Measurements from ENCODE around the gene MACROD1.

Gene MACROD1

DNA sequence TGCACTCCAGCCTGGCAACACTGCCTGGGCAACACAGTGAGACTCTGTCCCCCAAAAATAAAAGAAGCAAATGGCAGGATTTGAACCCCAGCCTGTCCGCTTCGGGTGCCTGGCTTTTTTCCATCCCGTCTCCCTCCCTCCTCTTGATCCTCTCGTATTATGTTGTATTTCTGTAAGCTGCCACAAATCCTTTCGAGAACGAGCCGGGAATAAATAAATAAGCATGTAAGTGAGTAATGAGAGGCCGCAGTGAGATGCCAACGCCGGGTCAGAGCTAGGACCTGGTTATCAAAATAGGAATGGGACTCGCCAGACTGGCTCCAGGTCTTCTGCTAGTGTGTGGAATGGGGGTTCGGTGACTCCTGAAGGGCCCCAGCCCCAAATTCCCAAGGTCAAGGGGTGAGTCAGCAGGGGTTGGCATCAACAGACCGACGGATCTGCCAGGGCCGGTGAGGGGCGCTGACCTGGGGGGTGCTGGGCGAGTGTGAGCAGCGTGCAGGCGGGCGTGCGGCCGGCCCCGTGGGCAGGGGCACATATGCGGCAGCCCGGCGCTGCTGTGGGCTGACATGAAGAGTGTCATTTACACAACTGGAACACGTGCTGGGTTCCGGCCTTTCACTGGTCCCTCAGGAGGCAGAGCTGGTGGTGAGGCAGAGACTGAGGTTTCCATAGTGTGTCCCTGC is 82.4 kb downstream of the MACROD1 start:
- DNase-seq (ENCODE audit: low read depth) = no peak
- TF ChIP-seq, protein P1, sequence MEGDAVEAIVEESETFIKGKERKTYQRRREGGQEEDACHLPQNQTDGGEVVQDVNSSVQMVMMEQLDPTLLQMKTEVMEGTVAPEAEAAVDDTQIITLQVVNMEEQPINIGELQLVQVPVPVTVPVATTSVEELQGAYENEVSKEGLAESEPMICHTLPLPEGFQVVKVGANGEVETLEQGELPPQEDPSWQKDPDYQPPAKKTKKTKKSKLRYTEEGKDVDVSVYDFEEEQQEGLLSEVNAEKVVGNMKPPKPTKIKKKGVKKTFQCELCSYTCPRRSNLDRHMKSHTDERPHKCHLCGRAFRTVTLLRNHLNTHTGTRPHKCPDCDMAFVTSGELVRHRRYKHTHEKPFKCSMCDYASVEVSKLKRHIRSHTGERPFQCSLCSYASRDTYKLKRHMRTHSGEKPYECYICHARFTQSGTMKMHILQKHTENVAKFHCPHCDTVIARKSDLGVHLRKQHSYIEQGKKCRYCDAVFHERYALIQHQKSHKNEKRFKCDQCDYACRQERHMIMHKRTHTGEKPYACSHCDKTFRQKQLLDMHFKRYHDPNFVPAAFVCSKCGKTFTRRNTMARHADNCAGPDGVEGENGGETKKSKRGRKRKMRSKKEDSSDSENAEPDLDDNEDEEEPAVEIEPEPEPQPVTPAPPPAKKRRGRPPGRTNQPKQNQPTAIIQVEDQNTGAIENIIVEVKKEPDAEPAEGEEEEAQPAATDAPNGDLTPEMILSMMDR (conservative IDR thresholded peaks at IDR 0.05; ENCODE audit: control insufficient read depth, insufficient read depth, low read depth, low read length) = no peak
- no peak overlapping the region for H3K4me3 ChIP-seq (ENCODE audit: control insufficient read depth, low read depth, low read length)

DNA sequence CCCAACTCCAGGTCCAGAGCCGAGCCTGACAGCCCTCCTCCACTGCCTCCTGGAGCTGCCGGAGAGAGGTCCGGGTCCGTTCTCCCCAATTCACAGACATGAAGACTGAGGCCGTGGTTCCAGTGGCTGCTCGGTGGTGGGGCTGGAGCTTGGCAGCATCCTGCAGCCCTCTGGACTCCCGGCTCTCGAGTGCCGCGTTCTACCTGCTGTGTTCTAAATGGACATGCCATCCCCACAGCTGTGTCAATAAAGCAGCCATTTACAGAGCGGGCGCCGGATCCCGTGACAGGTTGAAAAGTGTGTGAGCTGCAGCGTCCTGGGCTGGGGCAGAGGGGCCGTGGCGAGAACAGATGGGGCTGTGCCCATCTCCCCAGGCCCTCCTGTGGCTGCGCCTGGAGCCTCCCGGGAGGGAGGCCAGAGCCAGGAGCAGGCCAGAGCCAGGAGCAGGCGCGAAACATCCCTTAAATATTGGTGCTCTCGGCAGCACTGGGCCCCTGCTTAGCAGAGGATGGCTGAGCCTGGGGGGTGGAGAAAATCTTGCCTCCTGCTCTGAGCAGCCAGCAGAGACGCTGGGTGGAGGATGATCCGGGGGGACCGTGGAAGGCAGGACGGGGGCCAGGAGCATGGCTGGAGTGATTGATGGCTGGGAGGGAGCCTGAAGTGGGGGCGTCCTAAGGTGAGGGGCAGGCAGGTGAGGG is 84.0 kb downstream of the MACROD1 start:
- H3K4me3 ChIP-seq (ENCODE audit: control insufficient read depth, low read depth, low read length) = no peak overlapping the region
- TF ChIP-seq, protein P1 (conservative IDR thresholded peaks at IDR 0.05; ENCODE audit: control insufficient read depth, insufficient read depth, low read depth, low read length) = no peak
- DNase-seq (ENCODE audit: low read depth) = no peak

GRCh38 chr11:64080390-64080789 is 85.5 kb downstream of the MACROD1 start:
- H3K4me3 ChIP-seq (ENCODE audit: control insufficient read depth, low read depth, low read length) = no peak overlapping the region
- TF ChIP-seq, protein P1 (conservative IDR thresholded peaks at IDR 0.05; ENCODE audit: control insufficient read depth, insufficient read depth, low read depth, low read length) = no peak
- no peak for DNase-seq (ENCODE audit: low read depth)

- TF ChIP-seq, protein P1 (conservative IDR thresholded peaks at IDR 0.05; ENCODE audit: control insufficient read depth, insufficient read depth, low read depth, low read length) = no peak
- DNase-seq (ENCODE audit: low read depth) = no peak
These were observed 87.0 kb downstream of the MACROD1 start for GRCh38 chr11:64078905-64079304.

DNA sequence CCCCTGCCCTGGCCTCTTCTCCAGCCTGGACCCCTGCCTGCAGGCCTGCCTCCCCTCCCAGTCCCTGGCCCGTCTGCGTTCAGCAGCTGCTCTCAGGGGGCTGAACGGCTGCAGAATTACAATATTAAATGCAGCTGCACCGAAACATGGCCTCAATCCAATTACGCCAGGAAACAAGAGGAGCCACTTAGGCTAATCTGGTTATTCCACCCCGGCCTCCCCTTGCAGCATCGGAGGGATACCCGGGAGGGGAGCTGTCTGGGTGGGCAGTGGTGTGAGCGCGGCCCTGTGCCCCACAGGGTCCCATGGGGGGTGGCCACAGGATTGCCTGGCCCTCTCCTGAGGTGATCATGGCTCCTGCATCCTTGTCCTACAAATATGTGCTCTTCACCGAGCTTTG is 87.6 kb downstream of the MACROD1 start:
- DNase-seq (ENCODE audit: low read depth) = no peak
- H3K4me3 ChIP-seq (ENCODE audit: control insufficient read depth, low read depth, low read length) = no peak overlapping the region
- TF ChIP-seq, protein P1 (conservative IDR thresholded peaks at IDR 0.05; ENCODE audit: control insufficient read depth, insufficient read depth, low read depth, low read length) = no peak

More at GRCh38 chr11:64078905-64079304, 87.0 kb downstream of the MACROD1 start:
- no peak overlapping the region for H3K4me3 ChIP-seq (ENCODE audit: control insufficient read depth, low read depth, low read length)

DNA sequence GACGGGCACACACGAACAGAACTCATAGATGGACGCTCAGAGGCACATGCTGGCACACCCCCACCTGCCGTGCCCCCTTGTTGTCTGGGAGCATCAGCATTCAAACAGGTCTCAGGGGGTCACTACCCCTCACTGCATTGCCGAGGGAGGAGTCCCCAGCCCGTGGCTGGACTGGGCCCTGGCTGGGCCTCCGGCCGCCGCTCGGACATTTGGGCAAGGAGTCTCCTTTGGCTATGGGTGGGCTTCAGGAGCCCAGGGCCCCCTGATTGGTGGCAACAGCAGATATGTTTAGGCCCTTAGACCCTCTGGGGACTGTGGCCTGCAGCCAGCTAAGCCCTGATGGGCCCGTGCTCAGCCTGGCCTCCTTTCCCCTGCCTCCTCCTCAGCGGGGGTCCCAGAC is 88.3 kb downstream of the MACROD1 start:
- DNase-seq (ENCODE audit: low read depth) = no peak
- H3K4me3 ChIP-seq (ENCODE audit: control insufficient read depth, low read depth, low read length) = no peak overlapping the region
- TF ChIP-seq, protein P1 (conservative IDR thresholded peaks at IDR 0.05; ENCODE audit: control insufficient read depth, insufficient read depth, low read depth, low read length) = no peak

Measured in fibroblast of mammary gland (primary cell).